GM19438 (cell line): ENCODE results near the gene FOXD4L3.
A peak's percentile ranks its signal among the peaks of the same experiment; 100 is the strongest.
"Not testable (repeated sequence)": the region's sequence is repeated elsewhere in the genome, so short reads cannot be mapped to it uniquely, and the experiment has no call there.

Experiments
- ATAC-seq: cut with Tn5 transposase; IDR thresholded peaks from one replicate; pipeline ENCODE4 v1.9.1; 2021; ENCODE audit warnings: low read depth; ENCODE audit not compliant: unreplicated experiment

The FOXD4L3 gene

DNA sequence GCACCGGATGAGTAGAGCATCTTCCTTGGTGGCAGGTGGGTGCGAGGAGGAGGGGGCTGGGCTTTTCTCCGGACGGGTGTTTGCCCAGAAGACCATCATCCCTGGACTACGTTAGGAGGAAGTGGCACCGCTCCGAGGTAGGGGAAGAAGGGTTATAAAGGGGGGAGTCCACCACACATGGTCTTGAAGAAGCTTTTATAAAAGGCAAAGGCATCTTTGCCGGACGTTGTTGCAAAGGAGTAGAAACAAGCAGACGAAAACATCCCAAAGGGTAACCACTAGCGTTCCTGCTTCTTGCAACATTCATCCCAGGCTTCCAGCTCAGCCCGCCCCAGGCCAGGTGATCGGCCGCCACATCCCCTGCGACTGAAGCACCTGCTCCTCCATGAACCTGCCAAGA, at the start of gene FOXD4L3:
Gene FOXD4L3 (plus strand): TSS at position 301 of the 400 bp plus-strand sequence. CDS start 85 bp downstream, at position 386.
- ATAC-seq, result not testable (repeated sequence)

GRCh38 chr9:68281041-68281440, 21.6 kb upstream of the FOXD4L3 start:
- not testable (repeated sequence) for ATAC-seq

DNA sequence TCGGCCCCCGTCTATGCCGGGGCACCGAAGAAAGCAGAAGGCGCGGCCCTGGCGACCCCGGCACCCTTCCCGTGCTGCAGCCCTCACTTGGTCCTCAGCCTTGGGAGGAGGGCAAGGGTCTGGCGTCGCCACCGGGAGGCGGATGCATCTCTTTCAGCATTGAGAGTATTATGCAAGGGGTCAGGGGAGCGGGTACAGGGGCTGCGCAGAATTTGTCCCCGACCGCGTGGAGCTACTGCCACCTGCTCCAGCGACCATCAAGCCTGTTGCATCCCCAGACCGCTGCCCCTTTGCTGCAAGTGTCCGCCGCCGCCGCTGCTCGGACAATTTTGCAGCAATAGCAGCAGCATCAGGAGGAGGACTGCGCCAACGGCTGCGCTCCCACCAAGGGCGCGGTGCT, 1.1 kb downstream of the FOXD4L3 start:
- ATAC-seq, result not testable (repeated sequence)

GRCh38 chr9:68304212-68304611, 1.5 kb downstream of the FOXD4L3 start:
- not testable (repeated sequence) for ATAC-seq

DNA sequence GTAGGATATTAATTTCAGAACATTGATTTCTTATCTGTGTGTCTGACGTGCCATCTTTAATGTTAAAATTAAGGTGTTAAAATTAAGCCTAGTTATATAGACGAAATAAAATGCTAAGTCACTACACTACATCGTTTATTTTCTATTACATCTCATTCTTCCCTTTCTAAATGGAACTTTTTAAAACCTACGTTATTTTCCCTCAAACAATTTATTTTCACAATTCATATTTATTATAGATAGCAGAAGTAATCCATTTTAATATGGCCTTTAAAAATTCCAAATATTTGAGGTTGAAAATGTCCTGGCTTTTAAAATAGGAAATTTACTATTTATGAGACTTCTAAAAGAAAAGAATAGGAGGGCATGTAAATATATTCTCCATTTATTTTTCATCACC, 2.1 kb downstream of the FOXD4L3 start:
- ATAC-seq, result not testable (repeated sequence)

- not testable (repeated sequence) for ATAC-seq
These were observed 3.1 kb downstream of the FOXD4L3 start for GRCh38 chr9:68305680-68306285.

- not testable (repeated sequence) for ATAC-seq
These were observed 3.8 kb downstream of the FOXD4L3 start for GRCh38 chr9:68306391-68306964.

- not testable (repeated sequence) for ATAC-seq
These were observed 4.5 kb downstream of the FOXD4L3 start for GRCh38 chr9:68307127-68307526.

DNA sequence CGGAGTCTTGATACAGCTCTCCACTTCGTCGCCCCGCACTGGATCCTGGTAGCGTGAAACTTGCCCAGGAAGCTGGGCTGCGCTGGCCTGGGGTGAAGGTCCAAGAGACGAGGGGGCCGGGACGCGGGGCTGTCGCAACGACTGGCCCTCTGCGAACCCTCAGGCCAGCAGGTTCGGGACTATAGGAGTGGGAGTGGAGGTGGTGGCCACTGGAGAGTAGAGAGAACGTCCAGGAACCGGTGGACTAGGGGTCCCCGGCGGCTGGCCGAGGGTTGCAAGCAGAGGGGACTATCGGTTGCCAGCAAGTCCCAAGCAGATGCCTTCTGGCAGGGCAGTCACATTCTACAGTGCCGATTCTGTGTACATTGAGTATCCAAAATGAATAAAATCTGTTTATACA, 5.0 kb downstream of the FOXD4L3 start:
- not testable (repeated sequence) for ATAC-seq

GRCh38 chr9:68311208-68311607, 8.5 kb downstream of the FOXD4L3 start:
- ATAC-seq, result not testable (repeated sequence)

GRCh38 chr9:68318209-68318608, 15.5 kb downstream of the FOXD4L3 start:
- not testable (repeated sequence) for ATAC-seq

DNA sequence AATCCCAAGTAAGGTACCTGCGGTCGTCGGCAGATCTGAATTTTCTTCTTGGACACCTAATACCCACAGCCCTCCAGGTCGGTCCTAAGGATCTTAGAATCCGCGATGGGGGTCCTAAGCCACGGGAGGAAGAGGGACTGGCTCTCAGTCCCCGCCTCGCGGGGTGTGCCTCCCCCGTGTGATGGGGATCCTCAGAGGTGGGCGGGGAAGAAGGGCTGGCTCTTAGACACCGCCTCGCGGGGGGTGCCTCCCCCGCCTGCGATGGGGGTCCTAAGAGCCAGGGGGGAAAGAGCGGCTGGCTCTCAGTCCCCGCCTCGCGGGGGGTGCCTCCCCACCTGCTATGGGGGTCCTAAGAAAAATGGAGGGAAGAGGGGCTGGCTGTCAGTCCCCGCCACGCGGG, 21.1 kb downstream of the FOXD4L3 start:
- not testable (repeated sequence) for ATAC-seq

- not testable (repeated sequence) for ATAC-seq
These were observed 21.9 kb downstream of the FOXD4L3 start for GRCh38 chr9:68324518-68324917.

DNA sequence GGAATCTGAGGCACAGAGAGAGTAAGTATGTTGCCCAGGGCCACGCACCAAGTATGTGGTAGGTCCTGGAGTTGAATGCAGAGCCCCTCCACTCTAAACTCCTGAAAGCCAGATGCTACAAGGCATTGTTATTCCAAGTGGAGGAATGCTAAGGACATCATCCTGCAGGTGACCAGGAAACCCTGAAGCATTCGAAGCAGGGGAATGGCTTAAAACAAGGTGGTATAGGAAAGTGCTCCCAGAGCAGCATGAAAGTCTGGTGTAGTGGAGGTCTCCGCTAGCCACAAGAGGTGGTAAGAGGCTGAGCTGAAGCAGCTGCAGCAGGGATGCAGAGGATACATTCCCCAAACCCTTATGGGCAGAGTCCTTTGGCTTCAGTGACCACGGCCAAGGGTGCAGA, 26.4 kb downstream of the FOXD4L3 start:
- not testable (repeated sequence) for ATAC-seq

DNA sequence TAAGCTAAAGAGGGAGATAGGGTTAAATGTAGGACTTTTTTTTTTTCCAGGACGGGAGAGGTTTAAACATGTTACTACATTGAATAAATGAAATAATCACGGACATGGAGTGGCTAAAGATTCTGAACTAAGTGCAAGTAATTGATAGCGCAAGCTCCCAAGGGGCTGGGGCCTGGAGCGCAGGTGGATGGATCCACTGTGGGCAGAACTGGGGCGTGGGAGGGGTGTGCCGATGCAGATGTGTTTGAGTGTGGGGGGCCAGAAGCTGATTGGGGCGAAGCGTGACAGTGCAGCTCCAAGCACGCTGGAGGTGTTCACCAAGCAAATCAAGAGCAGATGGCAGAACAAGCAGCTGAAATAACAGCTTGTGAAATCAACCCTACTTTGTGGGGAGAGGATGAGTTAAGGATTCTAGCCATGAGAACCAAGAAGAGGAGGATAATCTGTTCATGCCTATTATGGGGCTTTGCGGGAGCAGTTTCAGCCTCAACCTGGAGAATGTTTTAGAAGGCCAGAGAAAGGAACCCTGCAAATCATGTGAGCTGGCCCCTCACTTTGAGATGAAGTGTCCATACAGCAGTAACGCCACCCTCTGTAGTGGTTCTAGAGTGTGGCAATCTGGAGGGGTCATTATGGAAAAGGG, 28.0 kb downstream of the FOXD4L3 start:
- not testable (repeated sequence) for ATAC-seq

- ATAC-seq, result not testable (repeated sequence)
These were observed 29.5 kb downstream of the FOXD4L3 start for GRCh38 chr9:68332122-68332521.

- not testable (repeated sequence) for ATAC-seq
These were observed 33.3 kb downstream of the FOXD4L3 start for GRCh38 chr9:68335935-68336334.

DNA sequence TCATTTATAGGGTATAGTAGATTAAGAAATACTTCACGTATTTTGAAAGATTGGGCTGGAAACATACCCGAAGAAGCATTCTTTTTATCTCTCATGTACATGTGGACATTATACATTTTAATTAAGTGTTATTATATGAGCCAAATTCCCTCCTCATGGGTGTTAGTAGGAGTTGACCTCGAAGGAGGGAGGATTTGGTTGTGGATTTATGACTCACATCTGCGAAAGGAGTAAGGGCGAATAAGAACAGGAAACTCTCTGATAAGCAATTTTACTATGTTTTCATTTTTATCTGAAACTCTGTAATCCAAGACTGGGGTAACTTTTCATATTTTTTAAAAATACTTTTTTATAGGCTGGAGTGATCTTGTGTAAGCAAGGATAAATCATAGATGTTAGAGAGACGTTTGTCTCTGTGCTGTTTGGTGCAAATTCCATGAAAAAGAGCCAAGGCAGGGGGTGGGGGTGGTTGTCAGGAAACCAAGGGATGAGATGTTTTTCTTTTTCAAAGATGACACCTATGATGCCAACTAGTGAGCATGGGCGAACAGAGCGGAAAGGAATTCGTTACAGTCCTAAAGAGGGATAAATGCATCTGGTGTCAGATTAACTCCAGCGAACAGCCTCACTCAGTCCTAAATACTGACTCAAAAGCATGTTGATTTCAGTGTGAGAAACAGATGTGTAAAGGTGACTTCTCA, 34.1 kb downstream of the FOXD4L3 start:
- ATAC-seq, result not testable (repeated sequence)

DNA sequence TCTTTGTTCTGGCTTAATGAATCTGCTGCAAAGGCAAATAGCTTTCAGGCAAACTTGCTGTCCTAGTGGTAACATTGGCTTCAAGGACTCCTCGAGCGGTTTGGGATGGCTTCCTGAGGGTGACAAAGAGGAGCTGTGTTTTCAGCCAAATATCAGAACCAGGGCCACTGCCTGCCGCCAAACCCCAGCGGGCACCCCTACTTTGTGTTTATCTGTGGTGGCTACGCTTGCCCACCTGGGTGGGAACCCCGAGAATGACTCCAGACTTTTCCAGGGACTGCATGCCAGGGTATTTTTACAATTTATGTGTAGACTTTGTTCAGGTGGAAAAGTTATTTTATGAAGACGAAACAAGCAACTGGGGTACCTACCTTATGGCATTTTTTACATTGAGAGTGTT, 35.3 kb downstream of the FOXD4L3 start:
- ATAC-seq, result not testable (repeated sequence)

- ATAC-seq, result peak; percentile 86
These were observed 39.8 kb downstream of the FOXD4L3 start for GRCh38 chr9:68342265-68343025.
